Panc1 (cell line): Measurements from ENCODE around the gene RNF19B. TPM values are rescaled to one million over a fixed set of nuclear protein-coding genes. Genes with fewer than 3 reads are reported as not detected.

Experiments
- ATAC-seq: fragments of 200-7000 bp; cut with Tn5 transposase; 2 replicates; pipeline ENCODE4 v1.9.1; 2020; ENCODE audit warnings: mild to moderate bottlenecking, moderate library complexity
- BruUV-seq: library from RNA; stranded (reverse); fragments of 400-500 nt; replicated peaks from 2 replicates; lab custom pipeline; 2021; lab: Mats Ljungman, UMichigan
- CTCF ChIA-PET: fragments of 300-600 bp; sonication (Branson Sonifier 250); formaldehyde crosslinking; loops from one replicate; lab custom pipeline; 2022; ENCODE audit warnings: antibody characterized with exemption; lab: Charles Lee
- POLR2A ChIA-PET: fragments of 300-600 bp; sonication (Branson Sonifier 250); formaldehyde crosslinking; loops from one replicate; lab custom pipeline; 2022; ENCODE audit warnings: antibody characterized with exemption; lab: Charles Lee
- DNase-seq: peaks from one replicate; pipeline ENCODE4 v3.0.0-alpha.2; 2010; ENCODE audit warnings: low read depth, low spot score
- H3K27ac ChIP-seq: 2 replicates; pipeline ENCODE4 v1.5.1; 2011; ENCODE audit warnings: mild to moderate bottlenecking, low read length, inconsistent platforms
- H3K27me3 ChIP-seq: fragments of 200-500 bp; sonication (Bioruptor generic); 2 replicates; pipeline ENCODE4 v1.6.0; 2014; ENCODE audit warnings: low read length, inconsistent platforms; ENCODE audit not compliant: control insufficient read depth, insufficient read depth
- H3K36me3 ChIP-seq: fragments of 200-500 bp; sonication (Bioruptor generic); 2 replicates; pipeline ENCODE4 v1.5.1; 2014; ENCODE audit warnings: inconsistent platforms, mild to moderate bottlenecking, low read length, moderate library complexity; ENCODE audit not compliant: control insufficient read depth, insufficient read depth
- H3K4me1 ChIP-seq: 2 replicates; pipeline ENCODE4 v1.5.1; 2011; ENCODE audit warnings: inconsistent platforms, mild to moderate bottlenecking, low read length, moderate library complexity; ENCODE audit not compliant: control insufficient read depth, insufficient read depth
- H3K4me3 ChIP-seq, 2 experiments: 2 replicates each; pipeline ENCODE4 v1.5.1; 2011 to 2012; ENCODE audit warnings: low read depth in 2 of 2, low read length in 2 of 2, mild to moderate bottlenecking in 2 of 2, inconsistent platforms in 1 of 2, moderate library complexity in 1 of 2
- H3K9me3 ChIP-seq: fragments of 200-500 bp; sonication (Bioruptor generic); 2 replicates; pipeline ENCODE4 v1.5.1; 2014; ENCODE audit warnings: low read depth, mild to moderate bottlenecking, inconsistent platforms, low read length, moderate library complexity; ENCODE audit not compliant: control insufficient read depth, insufficient read depth
- CTCF ChIP-seq: fragments of 450-650 bp; IDR thresholded peaks from 2 replicates; pipeline ENCODE4 v1.5.1; 2017; ENCODE audit warnings: mild to moderate bottlenecking
- POLR2AphosphoS5 ChIP-seq: IDR thresholded peaks from 2 replicates; pipeline ENCODE4 v1.6.1; 2012; ENCODE audit warnings: mild to moderate bottlenecking, low read depth, low read length, moderate library complexity
- SIN3A ChIP-seq: IDR thresholded peaks from 2 replicates; pipeline ENCODE4 v1.6.1; 2012; ENCODE audit warnings: low read depth, mild to moderate bottlenecking, low read length, moderate library complexity, borderline replicate concordance; ENCODE audit not compliant: insufficient read depth
- TCF7L2 ChIP-seq: IDR thresholded peaks from 2 replicates; pipeline ENCODE4 v1.6.1; 2011; ENCODE audit warnings: mild to moderate bottlenecking, low read depth, low read length, inconsistent platforms
- in situ Hi-C: cut with HindIII; loops from 2 replicates; pipeline ENCODE4 v1.10.0; 2016; ENCODE audit warnings: low sequenced_read_pairs, low pct_unique_long_range_greater_than_20kb
- intact Hi-C: fragments of 100-400 bp; cut with micrococcal nuclease; formaldehyde crosslinking; loops from one replicate; pipeline ENCODE4 v1.10.0; 2022; ENCODE audit not compliant: unreplicated experiment
- total RNA-seq: library from RNA; stranded (reverse); gene quantifications from one replicate; pipeline ENCODE4 v1.2.1, GENCODE V29; 2021; ENCODE audit not compliant: unreplicated experiment
- TF ChIP-seq, protein P1 (sequence below), 2 experiments: IDR thresholded peaks; 2 replicates each; pipeline ENCODE4 v1.6.1; 2011 to 2012; ENCODE audit warnings: low read depth in 2 of 2, control low read depth in 1 of 2, low read length in 1 of 2, mild to moderate bottlenecking in 1 of 2, moderate library complexity in 1 of 2; ENCODE audit not compliant: insufficient read depth in 1 of 2

The RNF19B gene
- total RNA-seq, 1 experiment from 2014 or later, result 29.1 TPM

DNA sequence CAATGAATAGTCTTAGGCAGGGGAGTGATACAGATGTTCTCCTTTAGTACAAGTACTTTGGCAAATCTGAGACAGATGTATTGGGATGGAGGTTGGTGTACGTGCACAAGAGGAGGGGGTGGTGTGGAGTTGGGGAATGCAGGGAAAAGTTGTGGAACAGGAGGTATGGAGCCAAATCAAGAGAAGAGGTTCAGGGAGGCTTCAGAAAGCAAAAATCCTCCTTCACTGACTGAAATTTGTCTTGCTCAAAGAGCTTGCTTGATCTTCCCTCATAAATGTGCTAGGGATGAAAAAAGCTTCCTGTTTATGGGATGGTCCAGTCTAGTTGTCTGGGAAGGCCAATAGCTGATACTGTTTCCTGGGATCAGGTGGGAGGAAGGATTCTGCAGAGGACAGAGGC, 5.8 kb downstream of the RNF19B start:
- CTCF ChIA-PET, result no interaction called here

GRCh38 chr1:32957017-32957416, 7.6 kb downstream of the RNF19B start:
- H3K36me3 ChIP-seq, result no peaks in the 10 kb centered on the region
- DNase-seq (no peak), ATAC-seq (no peak)
- no peak overlapping the region for H3K4me3 ChIP-seq
- H3K9me3 ChIP-seq, result no peaks in the 10 kb centered on the region
- in situ Hi-C loops (no loop called here), intact Hi-C loops (no loop called here)
- TF ChIP-seq TCF7L2 (no peak), POLR2AphosphoS5 (no peak), CTCF (no peak), SIN3A (no peak)
- TF ChIP-seq, protein P1, sequence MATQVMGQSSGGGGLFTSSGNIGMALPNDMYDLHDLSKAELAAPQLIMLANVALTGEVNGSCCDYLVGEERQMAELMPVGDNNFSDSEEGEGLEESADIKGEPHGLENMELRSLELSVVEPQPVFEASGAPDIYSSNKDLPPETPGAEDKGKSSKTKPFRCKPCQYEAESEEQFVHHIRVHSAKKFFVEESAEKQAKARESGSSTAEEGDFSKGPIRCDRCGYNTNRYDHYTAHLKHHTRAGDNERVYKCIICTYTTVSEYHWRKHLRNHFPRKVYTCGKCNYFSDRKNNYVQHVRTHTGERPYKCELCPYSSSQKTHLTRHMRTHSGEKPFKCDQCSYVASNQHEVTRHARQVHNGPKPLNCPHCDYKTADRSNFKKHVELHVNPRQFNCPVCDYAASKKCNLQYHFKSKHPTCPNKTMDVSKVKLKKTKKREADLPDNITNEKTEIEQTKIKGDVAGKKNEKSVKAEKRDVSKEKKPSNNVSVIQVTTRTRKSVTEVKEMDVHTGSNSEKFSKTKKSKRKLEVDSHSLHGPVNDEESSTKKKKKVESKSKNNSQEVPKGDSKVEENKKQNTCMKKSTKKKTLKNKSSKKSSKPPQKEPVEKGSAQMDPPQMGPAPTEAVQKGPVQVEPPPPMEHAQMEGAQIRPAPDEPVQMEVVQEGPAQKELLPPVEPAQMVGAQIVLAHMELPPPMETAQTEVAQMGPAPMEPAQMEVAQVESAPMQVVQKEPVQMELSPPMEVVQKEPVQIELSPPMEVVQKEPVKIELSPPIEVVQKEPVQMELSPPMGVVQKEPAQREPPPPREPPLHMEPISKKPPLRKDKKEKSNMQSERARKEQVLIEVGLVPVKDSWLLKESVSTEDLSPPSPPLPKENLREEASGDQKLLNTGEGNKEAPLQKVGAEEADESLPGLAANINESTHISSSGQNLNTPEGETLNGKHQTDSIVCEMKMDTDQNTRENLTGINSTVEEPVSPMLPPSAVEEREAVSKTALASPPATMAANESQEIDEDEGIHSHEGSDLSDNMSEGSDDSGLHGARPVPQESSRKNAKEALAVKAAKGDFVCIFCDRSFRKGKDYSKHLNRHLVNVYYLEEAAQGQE (IDR thresholded peaks at IDR 0.05; ENCODE audit: insufficient read depth in 1 of 2, low read depth in 2 of 2, low read length in 1 of 2), result no peak
- ChIA-PET POLR2A (no interaction called here), CTCF (interaction anchor here (0.9 kb wide), 1 partner anchor 31 kb away, joined by 4 read pairs; no protein-coding TSS in a partner anchor)
- H3K27me3 ChIP-seq, result no peaks in the 10 kb centered on the region
- peaks cover 20% of the 10 kb centered on the region for H3K4me1 ChIP-seq
- H3K27ac ChIP-seq, result no peak overlapping the region
- no TSS peak for BruUV-seq

More for the DNA sequence above, 5.8 kb downstream of the RNF19B start:
- TF ChIP-seq CTCF, result no peak
- no peak for TF ChIP-seq TCF7L2
- TF ChIP-seq, protein P1 (IDR thresholded peaks at IDR 0.05; ENCODE audit: insufficient read depth in 1 of 2, low read depth in 2 of 2, low read length in 1 of 2), result no peak
- TF ChIP-seq POLR2AphosphoS5, result no peak
- TF ChIP-seq SIN3A, result no peak
- ATAC-seq, result no peak
- Histone ChIP-seq H3K4me1 (peaks cover 16% of the 10 kb centered on the region; the same call in 1 of the 2 replicates), H3K36me3 (no peaks in the 10 kb centered on the region), H3K4me3 (no peak overlapping the region), H3K27me3 (no peaks in the 10 kb centered on the region), H3K9me3 (no peaks in the 10 kb centered on the region), H3K27ac (no peak overlapping the region)
- intact Hi-C loops (no loop called here), in situ Hi-C loops (no loop called here)
- POLR2A ChIA-PET, result interaction anchor here (0.6 kb wide), 1 partner anchor 44 kb away, joined by 3 read pairs; no protein-coding TSS in a partner anchor
- DNase-seq, result no peak
- no TSS peak for BruUV-seq
